GM12892 (cell line): Measurements from ENCODE around the gene IDUA.

Source experiments
- POLR2A ChIP-seq: IDR thresholded peaks from 2 replicates; pipeline ENCODE4 v1.6.1; 2011; ENCODE audit warnings: low read depth, low read length, control low read depth
- POLR2AphosphoS5 ChIP-seq: IDR thresholded peaks from 2 replicates; pipeline ENCODE4 v1.6.1; 2011; ENCODE audit warnings: low read depth, low read length, control low read depth
- TAF1 ChIP-seq: IDR thresholded peaks from 2 replicates; pipeline ENCODE4 v1.6.1; 2011; ENCODE audit warnings: low read depth, mild to moderate bottlenecking, control low read depth, low read length, borderline replicate concordance

DNA sequence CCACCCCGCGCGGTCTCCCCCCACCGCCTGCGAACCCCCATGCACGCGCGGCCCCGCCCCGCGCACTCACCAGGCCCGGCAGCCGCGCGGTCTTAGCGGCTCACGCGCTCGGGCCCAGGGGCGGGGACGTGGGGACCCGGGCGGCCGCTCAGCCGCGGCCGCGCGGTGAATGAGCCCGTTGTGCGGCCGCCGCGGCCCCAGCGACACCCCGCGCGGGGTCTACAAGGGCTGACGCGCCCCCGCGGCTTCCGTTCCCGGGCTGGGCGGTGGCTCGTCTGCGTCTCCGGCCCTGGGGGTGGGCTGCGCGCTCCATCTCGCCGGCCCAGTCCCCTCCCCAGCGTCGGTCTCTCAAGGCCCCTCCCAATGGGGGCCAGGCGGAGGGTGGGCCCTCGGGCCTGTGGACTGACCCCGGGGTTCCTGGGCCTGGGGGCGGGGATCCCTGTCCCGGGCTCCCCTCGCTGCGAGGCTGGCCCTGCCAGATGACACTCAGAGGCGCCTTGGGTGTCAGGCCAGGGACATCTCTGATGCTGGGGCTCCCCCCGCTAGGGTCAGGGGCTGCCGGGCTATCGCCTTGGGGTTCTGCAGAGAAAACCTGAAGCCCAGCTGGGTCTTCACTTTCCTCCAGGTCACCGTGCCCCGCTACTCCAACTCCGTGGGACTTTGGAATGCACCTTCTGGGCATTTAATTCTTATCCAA, 10.7 kb downstream of the IDUA start:
- TF ChIP-seq TAF1 (no peak), POLR2AphosphoS5 (no peak), POLR2A (no peak)
